HepG2 (cell line): ENCODE measurements around the gene APC2.

Source experiments
- BATF2 ChIP-seq: sonication (generic); formaldehyde crosslinking; IDR thresholded peaks from 2 replicates; pipeline ENCODE4 v1.8.0; 2022; ENCODE audit warnings: mild to moderate bottlenecking, missing genetic modification reagents, moderate library complexity
- CREB1 ChIP-seq, 2 experiments: fragments of 450-650 bp in 1 of 2; IDR thresholded peaks; 2 replicates each; pipeline ENCODE4 v1.6.1; 2016 to 2017; ENCODE audit warnings: control low read depth in 1 of 2, mild to moderate bottlenecking in 1 of 2, missing compliant biosample characterization in 1 of 2, missing genetic modification characterization in 1 of 2
- ZBTB21 ChIP-seq: sonication (generic); formaldehyde crosslinking; IDR thresholded peaks from 2 replicates; pipeline ENCODE4 v1.4.0; 2020; ENCODE audit warnings: missing genetic modification reagents
- ZNF607 ChIP-seq: sonication (generic); formaldehyde crosslinking; IDR thresholded peaks from 2 replicates; pipeline ENCODE4 v1.5.1; 2020; ENCODE audit warnings: missing genetic modification reagents, mild to moderate bottlenecking, borderline replicate concordance

GRCh38 chr19:1451916-1452801 lies 2.2 kb downstream of the APC2 start:
- TF ChIP-seq ZNF607 (CRISPR knock-in tag) (no peak), BATF2 (CRISPR knock-in tag) (no peak), ZBTB21 (CRISPR knock-in tag) (no peak), CREB1 (IDR thresholded peaks at IDR 0.05) (no peak), CREB1 (CRISPR knock-in tag; IDR thresholded peaks at IDR 0.05) (no peak)
